HEK293 (cell line): ENCODE measurements around the gene ASRGL1.

Source experiments
- CTCF ChIA-PET: fragments of 350-600 bp; formaldehyde crosslinking; extraction: SDS; loops from one replicate; lab custom pipeline; 2021; ENCODE audit warnings: antibody characterized with exemption; lab: Yijun Ruan, JAX
- POLR2A ChIA-PET: fragments of 300-600 bp; formaldehyde crosslinking; extraction: SDS; loops from one replicate; lab custom pipeline; 2020; ENCODE audit warnings: antibody characterized with exemption, inconsistent platforms; lab: Yijun Ruan, JAX
- H3K27ac ChIP-seq: fragments of 200-500 bp; sonication (Bioruptor generic); 2 replicates; pipeline ENCODE4 v1.5.1; 2014; ENCODE audit warnings: low read depth, low read length, control low read depth, inconsistent platforms; ENCODE audit errors: extremely low read depth
- H3K36me3 ChIP-seq, 2 experiments: fragments of 200-500 bp in 1 of 2; sonication (Bioruptor generic) in 1 of 2; 1 replicate in 1 of 2; 2 replicates in 1 of 2; pipeline ENCODE4 v1.5.1; 2014 to 2017; ENCODE audit warnings: inconsistent platforms in 2 of 2, low read length in 2 of 2; ENCODE audit not compliant: control insufficient read depth in 2 of 2, insufficient read depth in 1 of 2
- H3K4me1 ChIP-seq: fragments of 200-500 bp; sonication (Bioruptor generic); 2 replicates; pipeline ENCODE4 v1.5.1; 2014; ENCODE audit warnings: mild to moderate bottlenecking, low read length, inconsistent platforms; ENCODE audit not compliant: control insufficient read depth, insufficient read depth
- H3K4me3 ChIP-seq: 2 replicates; pipeline ENCODE4 v1.5.1; 2011; ENCODE audit warnings: low read depth, mild to moderate bottlenecking, control low read depth, low read length, moderate library complexity
- H3K9me3 ChIP-seq: fragments of 200-500 bp; sonication (Bioruptor generic); 2 replicates; pipeline ENCODE4 v1.5.1; 2014; ENCODE audit warnings: low read depth, low read length, inconsistent platforms; ENCODE audit not compliant: control insufficient read depth, insufficient read depth
- FEZF1 ChIP-seq: fragments of 450-650 bp; formaldehyde crosslinking; IDR thresholded peaks from 2 replicates; pipeline ENCODE4 v1.5.1; 2016; ENCODE audit warnings: missing biosample characterization, missing genetic modification characterization
- GLIS1 ChIP-seq: fragments of 450-650 bp; formaldehyde crosslinking; IDR thresholded peaks from 2 replicates; pipeline ENCODE4 v1.5.1; 2016; ENCODE audit warnings: missing biosample characterization, missing genetic modification characterization
- TRIM28 ChIP-seq: IDR thresholded peaks from 2 replicates; pipeline ENCODE4 v1.6.1; 2011; ENCODE audit warnings: low read length, control low read depth, borderline replicate concordance
- ZNF175 ChIP-seq: fragments of 450-650 bp; formaldehyde crosslinking; IDR thresholded peaks from 2 replicates; pipeline ENCODE4 v1.5.1; 2016; ENCODE audit warnings: missing biosample characterization, missing genetic modification characterization
- ZNF2 ChIP-seq: fragments of 450-650 bp; formaldehyde crosslinking; IDR thresholded peaks from 2 replicates; pipeline ENCODE4 v1.5.1; 2016; ENCODE audit warnings: missing biosample characterization, missing genetic modification characterization
- ZNF292 ChIP-seq: fragments of 450-650 bp; formaldehyde crosslinking; IDR thresholded peaks from 2 replicates; pipeline ENCODE4 v1.5.1; 2016; ENCODE audit warnings: low read depth, missing biosample characterization, missing genetic modification characterization, borderline replicate concordance
- ZNF341 ChIP-seq: fragments of 450-650 bp; formaldehyde crosslinking; IDR thresholded peaks from 2 replicates; pipeline ENCODE4; 2016; ENCODE audit warnings: low read depth, missing biosample characterization, missing genetic modification characterization
- ZNF350 ChIP-seq: fragments of 450-650 bp; formaldehyde crosslinking; IDR thresholded peaks from 2 replicates; pipeline ENCODE4 v1.5.0; 2017; ENCODE audit warnings: missing biosample characterization, mild to moderate bottlenecking, missing genetic modification characterization
- ZNF654 ChIP-seq: fragments of 450-650 bp; formaldehyde crosslinking; IDR thresholded peaks from 2 replicates; pipeline ENCODE4 v1.5.1; 2016; ENCODE audit warnings: low read depth, missing biosample characterization, missing genetic modification characterization
- TF ChIP-seq, protein P1 (sequence below): fragments of 450-650 bp; formaldehyde crosslinking; IDR thresholded peaks from 2 replicates; pipeline ENCODE4 v1.5.1; 2017; ENCODE audit warnings: missing biosample characterization, missing genetic modification characterization
- TF ChIP-seq, protein P2 (sequence below): fragments of 450-650 bp; formaldehyde crosslinking; IDR thresholded peaks from 2 replicates; pipeline ENCODE4 v1.5.1; 2016; ENCODE audit warnings: missing biosample characterization, missing genetic modification characterization
- TF ChIP-seq, protein P3 (sequence below): fragments of 450-650 bp; formaldehyde crosslinking; IDR thresholded peaks from 2 replicates; pipeline ENCODE4 v1.5.1; 2016; ENCODE audit warnings: missing biosample characterization, missing genetic modification characterization
- TF ChIP-seq, protein P4 (sequence below): fragments of 450-650 bp; formaldehyde crosslinking; IDR thresholded peaks from 2 replicates; pipeline ENCODE4 v1.5.1; 2016; ENCODE audit warnings: missing biosample characterization, missing genetic modification characterization

Gene ASRGL1

DNA sequence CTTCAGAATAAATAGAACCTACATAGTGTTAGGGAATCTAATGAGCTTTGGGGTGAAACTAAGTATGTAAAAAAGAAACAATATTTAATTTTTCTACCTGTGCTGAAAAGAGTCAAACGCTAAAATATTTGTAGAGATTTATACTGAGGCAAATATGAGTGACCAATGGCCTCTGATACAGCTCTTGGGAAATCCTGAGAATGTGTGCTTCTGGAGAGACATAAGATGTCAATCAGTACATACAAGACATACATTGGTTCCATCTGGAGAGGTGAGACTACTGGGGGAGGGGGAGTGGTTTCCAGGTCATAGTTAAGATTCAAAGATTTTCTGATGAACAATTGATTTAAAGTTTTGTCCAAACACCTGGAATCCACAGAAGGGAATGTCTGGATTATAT, 970 bp downstream of the ASRGL1 start (continued):
- TF ChIP-seq, protein P1, sequence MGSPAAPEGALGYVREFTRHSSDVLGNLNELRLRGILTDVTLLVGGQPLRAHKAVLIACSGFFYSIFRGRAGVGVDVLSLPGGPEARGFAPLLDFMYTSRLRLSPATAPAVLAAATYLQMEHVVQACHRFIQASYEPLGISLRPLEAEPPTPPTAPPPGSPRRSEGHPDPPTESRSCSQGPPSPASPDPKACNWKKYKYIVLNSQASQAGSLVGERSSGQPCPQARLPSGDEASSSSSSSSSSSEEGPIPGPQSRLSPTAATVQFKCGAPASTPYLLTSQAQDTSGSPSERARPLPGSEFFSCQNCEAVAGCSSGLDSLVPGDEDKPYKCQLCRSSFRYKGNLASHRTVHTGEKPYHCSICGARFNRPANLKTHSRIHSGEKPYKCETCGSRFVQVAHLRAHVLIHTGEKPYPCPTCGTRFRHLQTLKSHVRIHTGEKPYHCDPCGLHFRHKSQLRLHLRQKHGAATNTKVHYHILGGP (tag by site-specific recombination), result no peak
- no peak for TF ChIP-seq ZNF292
- no peak for TF ChIP-seq ZNF350 (tag by site-specific recombination)

DNA sequence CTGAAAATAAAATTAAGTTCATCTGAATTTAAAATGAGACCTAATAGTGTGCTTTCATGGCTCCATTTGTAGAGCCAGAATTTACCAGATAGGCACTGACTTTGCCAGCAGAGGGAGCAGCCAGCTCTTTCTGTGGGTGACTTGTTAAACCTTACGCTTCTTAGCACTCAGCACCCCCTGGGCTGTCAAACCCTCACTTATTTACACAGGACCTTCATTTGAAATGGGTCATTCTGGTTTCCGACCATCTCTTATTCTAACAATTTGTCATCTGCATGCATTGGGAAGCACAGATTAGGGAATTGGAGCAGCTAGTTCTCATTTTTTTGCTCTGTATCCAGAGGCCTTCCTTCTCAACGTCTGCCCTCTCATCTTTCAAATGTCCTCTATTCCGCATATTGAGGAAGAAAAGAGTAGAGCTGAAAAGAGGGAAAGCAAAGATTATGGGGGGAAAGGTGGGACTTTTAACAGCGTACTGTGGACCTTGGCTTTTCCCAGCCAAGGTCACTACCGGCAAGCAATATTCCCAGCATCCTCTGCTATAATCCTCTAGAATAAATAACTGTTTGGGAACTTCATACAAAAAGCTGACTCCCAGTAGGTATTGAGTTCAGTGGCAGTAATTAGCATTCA, 3.1 kb downstream of the ASRGL1 start:
- POLR2A ChIA-PET, result interaction anchor here (0.7 kb wide), 1 partner anchor 26 kb away, joined by 3 read pairs; no protein-coding TSS in a partner anchor
- Histone ChIP-seq H3K4me3 (no peak overlapping the region), H3K27ac (no peak overlapping the region), H3K4me1 (peaks cover 6% of the 10 kb centered on the region; the same call in 1 of the 2 replicates), H3K36me3 (peaks cover 0 to 11% of the 10 kb centered on the region in 2 experiments; a peak in 2 of 3 replicates), H3K9me3 (no peaks in the 10 kb centered on the region)
- CTCF ChIA-PET, result interaction anchor here (0.7 to 2.5 kb wide), 17 partner anchors 9 to 123 kb away, joined by 3 to 13 read pairs (median 4); no protein-coding TSS in a partner anchor
- TF ChIP-seq, protein P2, sequence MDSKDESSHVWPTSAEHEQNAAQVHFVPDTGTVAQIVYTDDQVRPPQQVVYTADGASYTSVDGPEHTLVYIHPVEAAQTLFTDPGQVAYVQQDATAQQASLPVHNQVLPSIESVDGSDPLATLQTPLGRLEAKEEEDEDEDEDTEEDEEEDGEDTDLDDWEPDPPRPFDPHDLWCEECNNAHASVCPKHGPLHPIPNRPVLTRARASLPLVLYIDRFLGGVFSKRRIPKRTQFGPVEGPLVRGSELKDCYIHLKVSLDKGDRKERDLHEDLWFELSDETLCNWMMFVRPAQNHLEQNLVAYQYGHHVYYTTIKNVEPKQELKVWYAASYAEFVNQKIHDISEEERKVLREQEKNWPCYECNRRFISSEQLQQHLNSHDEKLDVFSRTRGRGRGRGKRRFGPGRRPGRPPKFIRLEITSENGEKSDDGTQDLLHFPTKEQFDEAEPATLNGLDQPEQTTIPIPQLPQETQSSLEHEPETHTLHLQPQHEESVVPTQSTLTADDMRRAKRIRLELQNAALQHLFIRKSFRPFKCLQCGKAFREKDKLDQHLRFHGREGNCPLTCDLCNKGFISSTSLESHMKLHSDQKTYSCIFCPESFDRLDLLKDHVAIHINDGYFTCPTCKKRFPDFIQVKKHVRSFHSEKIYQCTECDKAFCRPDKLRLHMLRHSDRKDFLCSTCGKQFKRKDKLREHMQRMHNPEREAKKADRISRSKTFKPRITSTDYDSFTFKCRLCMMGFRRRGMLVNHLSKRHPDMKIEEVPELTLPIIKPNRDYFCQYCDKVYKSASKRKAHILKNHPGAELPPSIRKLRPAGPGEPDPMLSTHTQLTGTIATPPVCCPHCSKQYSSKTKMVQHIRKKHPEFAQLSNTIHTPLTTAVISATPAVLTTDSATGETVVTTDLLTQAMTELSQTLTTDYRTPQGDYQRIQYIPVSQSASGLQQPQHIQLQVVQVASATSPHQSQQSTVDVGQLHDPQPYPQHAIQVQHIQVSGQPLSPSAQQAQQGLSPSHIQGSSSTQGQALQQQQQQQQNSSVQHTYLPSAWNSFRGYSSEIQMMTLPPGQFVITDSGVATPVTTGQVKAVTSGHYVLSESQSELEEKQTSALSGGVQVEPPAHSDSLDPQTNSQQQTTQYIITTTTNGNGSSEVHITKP, result peak; percentile 18; the same call in 1 of the 2 replicates
- TF ChIP-seq FEZF1 (tag by site-specific recombination) (no peak), ZNF654 (tag by site-specific recombination) (peak; percentile 20; the same call in 1 of the 2 replicates), TRIM28 (0 out of 2 replicates have a peak, but pooled peaks have one; percentile 23), ZNF2 (tag by site-specific recombination) (0 out of 2 replicates have a peak, but pooled peaks have one; percentile 49), ZNF175 (tag by site-specific recombination) (no peak), GLIS1 (tag by site-specific recombination) (peak; percentile 29; the same call in 1 of the 2 replicates), ZNF341 (tag by site-specific recombination) (peak; percentile 66)
- TF ChIP-seq, protein P3, sequence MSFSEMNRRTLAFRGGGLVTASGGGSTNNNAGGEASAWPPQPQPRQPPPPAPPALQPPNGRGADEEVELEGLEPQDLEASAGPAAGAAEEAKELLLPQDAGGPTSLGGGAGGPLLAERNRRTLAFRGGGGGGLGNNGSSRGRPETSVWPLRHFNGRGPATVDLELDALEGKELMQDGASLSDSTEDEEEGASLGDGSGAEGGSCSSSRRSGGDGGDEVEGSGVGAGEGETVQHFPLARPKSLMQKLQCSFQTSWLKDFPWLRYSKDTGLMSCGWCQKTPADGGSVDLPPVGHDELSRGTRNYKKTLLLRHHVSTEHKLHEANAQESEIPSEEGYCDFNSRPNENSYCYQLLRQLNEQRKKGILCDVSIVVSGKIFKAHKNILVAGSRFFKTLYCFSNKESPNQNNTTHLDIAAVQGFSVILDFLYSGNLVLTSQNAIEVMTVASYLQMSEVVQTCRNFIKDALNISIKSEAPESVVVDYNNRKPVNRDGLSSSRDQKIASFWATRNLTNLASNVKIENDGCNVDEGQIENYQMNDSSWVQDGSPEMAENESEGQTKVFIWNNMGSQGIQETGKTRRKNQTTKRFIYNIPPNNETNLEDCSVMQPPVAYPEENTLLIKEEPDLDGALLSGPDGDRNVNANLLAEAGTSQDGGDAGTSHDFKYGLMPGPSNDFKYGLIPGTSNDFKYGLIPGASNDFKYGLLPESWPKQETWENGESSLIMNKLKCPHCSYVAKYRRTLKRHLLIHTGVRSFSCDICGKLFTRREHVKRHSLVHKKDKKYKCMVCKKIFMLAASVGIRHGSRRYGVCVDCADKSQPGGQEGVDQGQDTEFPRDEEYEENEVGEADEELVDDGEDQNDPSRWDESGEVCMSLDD (tag by site-specific recombination), result no peak
- TF ChIP-seq, protein P4, sequence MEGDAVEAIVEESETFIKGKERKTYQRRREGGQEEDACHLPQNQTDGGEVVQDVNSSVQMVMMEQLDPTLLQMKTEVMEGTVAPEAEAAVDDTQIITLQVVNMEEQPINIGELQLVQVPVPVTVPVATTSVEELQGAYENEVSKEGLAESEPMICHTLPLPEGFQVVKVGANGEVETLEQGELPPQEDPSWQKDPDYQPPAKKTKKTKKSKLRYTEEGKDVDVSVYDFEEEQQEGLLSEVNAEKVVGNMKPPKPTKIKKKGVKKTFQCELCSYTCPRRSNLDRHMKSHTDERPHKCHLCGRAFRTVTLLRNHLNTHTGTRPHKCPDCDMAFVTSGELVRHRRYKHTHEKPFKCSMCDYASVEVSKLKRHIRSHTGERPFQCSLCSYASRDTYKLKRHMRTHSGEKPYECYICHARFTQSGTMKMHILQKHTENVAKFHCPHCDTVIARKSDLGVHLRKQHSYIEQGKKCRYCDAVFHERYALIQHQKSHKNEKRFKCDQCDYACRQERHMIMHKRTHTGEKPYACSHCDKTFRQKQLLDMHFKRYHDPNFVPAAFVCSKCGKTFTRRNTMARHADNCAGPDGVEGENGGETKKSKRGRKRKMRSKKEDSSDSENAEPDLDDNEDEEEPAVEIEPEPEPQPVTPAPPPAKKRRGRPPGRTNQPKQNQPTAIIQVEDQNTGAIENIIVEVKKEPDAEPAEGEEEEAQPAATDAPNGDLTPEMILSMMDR (tag by site-specific recombination), result peak; percentile 41; the same call in 1 of the 2 replicates
- TF ChIP-seq, all 188 proteins: peak for 7
